ENCODE measurements around the gene PPHLN1. TPM values are rescaled to one million over a fixed set of nuclear protein-coding genes. Genes with fewer than 3 reads are reported as not detected.
A peak's percentile ranks its signal among the peaks of the same experiment; 100 is the strongest.
"Not testable (repeated sequence)": the region's sequence is repeated elsewhere in the genome, so short reads cannot be mapped to it uniquely, and the experiment has no call there.

Gene PPHLN1
- total RNA-seq, 2 experiments from 2014 or later = 100 to 105 TPM

DNA sequence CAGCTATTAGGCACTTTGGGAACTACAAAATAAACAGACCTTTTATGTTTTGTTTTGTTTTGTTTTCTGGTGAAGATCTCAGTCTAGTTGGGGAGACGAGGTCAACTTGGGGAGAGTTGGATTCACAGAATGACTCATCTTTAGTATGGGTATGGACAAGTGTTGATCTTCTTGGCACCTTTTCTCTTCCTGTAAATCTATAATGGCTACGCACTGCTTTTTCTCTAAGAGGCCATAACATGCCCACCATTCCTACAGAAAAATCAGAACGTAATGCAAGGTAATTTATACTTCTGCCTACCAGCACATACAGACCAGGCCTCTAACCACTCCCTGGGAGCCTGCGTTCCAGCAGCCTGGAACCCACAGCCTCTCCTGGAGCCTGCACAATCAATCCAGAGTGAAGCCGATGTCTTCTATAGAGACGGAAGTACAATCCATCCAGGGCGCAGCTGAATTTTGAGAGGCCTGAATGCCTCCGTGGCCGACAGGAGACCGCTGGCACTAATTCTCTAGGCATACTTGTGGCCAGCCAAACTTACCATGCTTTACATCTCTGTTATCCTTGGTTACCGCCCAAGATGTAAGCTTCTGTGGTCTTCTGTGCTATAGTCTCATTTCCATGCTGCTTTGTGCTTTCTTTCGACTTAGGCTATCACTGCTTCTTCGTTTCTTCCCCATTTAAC lies 717 bp downstream of the PPHLN1 start:
- peaks cover 69% of the 10 kb centered on the region for H3K4me1 Mint-ChIP-seq (ENCODE audit: low read depth)
- peaks cover 39% of the 10 kb centered on the region for H3K36me3 Mint-ChIP-seq (ENCODE audit: low read depth)
- no peaks in the 10 kb centered on the region for H3K9me3 Mint-ChIP-seq
- CTCF ChIA-PET = interaction anchor here (0.7 to 1.8 kb wide), 3 partner anchors 31 to 175 kb away, joined by 3 to 4 read pairs (median 4); no protein-coding TSS in a partner anchor
- H3K27me3 Mint-ChIP-seq = no peaks in the 10 kb centered on the region
- Histone ChIP-seq H3K36me3 (ENCODE audit: insufficient read depth, low read length) (peaks cover 3% of the 10 kb centered on the region), H3K27me3 (ENCODE audit: control insufficient read depth in 1 of 2, insufficient read depth in 2 of 2, low read length in 2 of 2) (no peaks in the 10 kb centered on the region), H3K4me1 (ENCODE audit: insufficient read depth, low read length) (peaks cover 27% of the 10 kb centered on the region), H3K4me3 (ENCODE audit: low read length) (peak overlapping the region; percentile 85), H3K9me3 (ENCODE audit: control insufficient read depth in 1 of 2, insufficient read depth in 1 of 2, low read length in 2 of 2) (no peaks in the 10 kb centered on the region), H3K27ac (ENCODE audit: low read depth in 1 of 2, low read length in 2 of 2) (peak overlapping the region; percentile 79 to 80)
- DNase-seq (peak in 4 of 14 experiments; percentile 16 to 46 (median 44)), ATAC-seq (ENCODE audit: poor library complexity) (peak; percentile 36)
- TF ChIP-seq, protein P1, sequence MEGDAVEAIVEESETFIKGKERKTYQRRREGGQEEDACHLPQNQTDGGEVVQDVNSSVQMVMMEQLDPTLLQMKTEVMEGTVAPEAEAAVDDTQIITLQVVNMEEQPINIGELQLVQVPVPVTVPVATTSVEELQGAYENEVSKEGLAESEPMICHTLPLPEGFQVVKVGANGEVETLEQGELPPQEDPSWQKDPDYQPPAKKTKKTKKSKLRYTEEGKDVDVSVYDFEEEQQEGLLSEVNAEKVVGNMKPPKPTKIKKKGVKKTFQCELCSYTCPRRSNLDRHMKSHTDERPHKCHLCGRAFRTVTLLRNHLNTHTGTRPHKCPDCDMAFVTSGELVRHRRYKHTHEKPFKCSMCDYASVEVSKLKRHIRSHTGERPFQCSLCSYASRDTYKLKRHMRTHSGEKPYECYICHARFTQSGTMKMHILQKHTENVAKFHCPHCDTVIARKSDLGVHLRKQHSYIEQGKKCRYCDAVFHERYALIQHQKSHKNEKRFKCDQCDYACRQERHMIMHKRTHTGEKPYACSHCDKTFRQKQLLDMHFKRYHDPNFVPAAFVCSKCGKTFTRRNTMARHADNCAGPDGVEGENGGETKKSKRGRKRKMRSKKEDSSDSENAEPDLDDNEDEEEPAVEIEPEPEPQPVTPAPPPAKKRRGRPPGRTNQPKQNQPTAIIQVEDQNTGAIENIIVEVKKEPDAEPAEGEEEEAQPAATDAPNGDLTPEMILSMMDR (IDR thresholded peaks at IDR 0.05) = no peak
- peak overlapping the region; percentile 99 for H3K4me3 Mint-ChIP-seq
- H3K27ac Mint-ChIP-seq = peak overlapping the region; percentile 97
- POLR2A ChIA-PET = interaction anchor here (0.6 to 2.0 kb wide), 8 partner anchors 88 to 1509 kb away, joined by 3 to 11 read pairs (median 4); partner anchors contain the start of genes GXYLT1, IRAK4, PUS7L and TMEM117
- intact Hi-C loops (cut with DNase I, micrococcal nuclease) = loop anchor here (2.0 kb wide), 4 partner anchors 88 to 188 kb away; partner anchors contain the start of genes GXYLT1 (in 1 of the 2) and YAF2 (in 1 of the 2)

DNA sequence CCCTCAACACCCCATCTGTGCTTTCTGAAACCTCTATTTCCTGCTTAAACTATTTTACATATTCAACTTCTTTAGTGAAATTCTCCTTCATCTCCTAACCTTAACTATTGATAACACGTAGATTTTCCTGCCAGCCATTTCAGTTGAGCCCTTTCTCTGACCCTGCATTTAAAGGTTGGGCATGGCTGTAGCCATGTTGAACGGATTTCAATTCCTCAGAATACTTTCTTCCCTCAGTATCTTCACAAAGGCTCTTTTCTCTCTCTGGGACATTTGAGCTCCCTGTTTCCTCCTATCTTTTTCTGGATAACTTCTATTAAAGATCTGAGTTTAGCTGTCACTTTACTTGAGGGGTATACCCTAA lies 1.2 kb downstream of the PPHLN1 start:
- H3K27ac Mint-ChIP-seq = peak overlapping the region; percentile 97
- ATAC-seq (ENCODE audit: poor library complexity) = no peak
- peaks cover 27% of the 10 kb centered on the region for H3K4me1 ChIP-seq (ENCODE audit: insufficient read depth, low read length)
- no peaks in the 10 kb centered on the region for H3K27me3 Mint-ChIP-seq
- TF ChIP-seq, protein P1 (IDR thresholded peaks at IDR 0.05) = no peak
- H3K4me1 Mint-ChIP-seq (ENCODE audit: low read depth) = peaks cover 74% of the 10 kb centered on the region
- no peaks in the 10 kb centered on the region for H3K9me3 Mint-ChIP-seq
- intact Hi-C loops (cut with DNase I, micrococcal nuclease) = loop anchor here (2.0 kb wide), 4 partner anchors 88 to 188 kb away; partner anchors contain the start of genes GXYLT1 (in 1 of the 2) and YAF2 (in 1 of the 2)
- POLR2A ChIA-PET = interaction anchor here (0.7 to 1.1 kb wide), 2 partner anchors 229 to 1480 kb away, joined by 3 to 4 read pairs; no protein-coding TSS in a partner anchor
- peak overlapping the region; percentile 85 for H3K4me3 ChIP-seq (ENCODE audit: low read length)
- H3K4me3 Mint-ChIP-seq = peak overlapping the region; percentile 99
- H3K36me3 ChIP-seq (ENCODE audit: insufficient read depth, low read length) = peaks cover 3% of the 10 kb centered on the region
- no peaks in the 10 kb centered on the region for H3K9me3 ChIP-seq (ENCODE audit: control insufficient read depth in 1 of 2, insufficient read depth in 1 of 2, low read length in 2 of 2)
- peaks cover 36% of the 10 kb centered on the region for H3K36me3 Mint-ChIP-seq (ENCODE audit: low read depth)
- CTCF ChIA-PET = interaction anchor here (1.1 to 1.8 kb wide), 2 partner anchors 45 to 175 kb away, joined by 3 to 4 read pairs; no protein-coding TSS in a partner anchor
- no peak for DNase-seq
- H3K27ac ChIP-seq (ENCODE audit: low read depth in 1 of 2, low read length in 2 of 2) = peak overlapping the region; percentile 79 to 80
- H3K27me3 ChIP-seq (ENCODE audit: control insufficient read depth in 1 of 2, insufficient read depth in 2 of 2, low read length in 2 of 2) = no peaks in the 10 kb centered on the region

DNA sequence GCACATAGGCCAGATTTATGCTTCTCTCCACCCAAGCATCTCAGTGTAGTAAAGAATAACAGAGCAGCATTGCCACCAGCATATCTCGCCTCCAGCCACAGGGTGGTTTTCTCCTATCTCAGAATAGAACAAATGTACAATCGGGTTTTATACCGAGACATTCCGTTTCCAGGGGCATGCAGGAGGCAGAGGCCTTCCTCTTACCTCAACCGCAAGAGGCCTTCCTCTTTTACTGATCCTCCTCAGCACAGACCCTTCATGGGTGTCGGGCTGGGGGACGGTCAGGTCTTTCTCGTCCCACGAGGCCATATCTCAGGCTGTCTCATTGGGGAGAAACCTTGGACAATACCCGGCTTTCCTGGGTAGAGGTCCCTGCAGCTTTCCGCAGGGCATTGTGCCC lies 4.1 kb downstream of the PPHLN1 start:
- POLR2A ChIA-PET; ATAC-seq (ENCODE audit: poor library complexity): not testable (repeated sequence)
- peaks cover 27% of the 10 kb centered on the region for H3K4me1 ChIP-seq (ENCODE audit: insufficient read depth, low read length)

More for the DNA sequence above, 4.1 kb downstream of the PPHLN1 start:
- H3K27me3 Mint-ChIP-seq; H3K27ac ChIP-seq (ENCODE audit: low read depth in 1 of 2, low read length in 2 of 2); H3K27me3 ChIP-seq (ENCODE audit: control insufficient read depth in 1 of 2, insufficient read depth in 2 of 2, low read length in 2 of 2); H3K4me3 ChIP-seq (ENCODE audit: low read length); H3K9me3 ChIP-seq (ENCODE audit: control insufficient read depth in 1 of 2, insufficient read depth in 1 of 2, low read length in 2 of 2); DNase-seq; H3K36me3 ChIP-seq (ENCODE audit: insufficient read depth, low read length); H3K9me3 Mint-ChIP-seq: not testable (repeated sequence)
- CTCF ChIA-PET = interaction anchor here (1.3 kb wide), 1 partner anchor 199 kb away, joined by 3 read pairs; no protein-coding TSS in a partner anchor
- H3K36me3 Mint-ChIP-seq (ENCODE audit: low read depth) = peaks cover 36% of the 10 kb centered on the region
- H3K27ac Mint-ChIP-seq = peak overlapping the region; percentile 52
- peak overlapping the region; percentile 52 for H3K4me3 Mint-ChIP-seq
- peaks cover 89% of the 10 kb centered on the region for H3K4me1 Mint-ChIP-seq (ENCODE audit: low read depth)
- intact Hi-C loops (cut with DNase I, micrococcal nuclease) = loop anchor here (5.0 kb wide), 4 partner anchors 42 to 1053 kb away; no protein-coding TSS in a partner anchor

Measured in CD4-positive, alpha-beta T cell (primary cell).